ENCODE data around the gene NAGS. TPM values are rescaled to one million over a fixed set of nuclear protein-coding genes. Genes with fewer than 3 reads are reported as not detected.

NAGS gene
- total and polyA plus RNA-seq, 2 experiments from 2014 or later = 4.2 to 7.2 TPM

GRCh38 chr17:44014133-44014436, 9.7 kb downstream of the NAGS start:
- H3K9me2 ChIP-seq (ENCODE audit: insufficient read depth) = no peaks in the 10 kb centered on the region
- peaks cover 6% of the 10 kb centered on the region; the same call in 1 of the 2 replicates for H4K20me1 ChIP-seq (replicated peaks; ENCODE audit: insufficient read depth)
- peak overlapping the region; percentile 100 for H3K27ac Mint-ChIP-seq
- no peaks in the 10 kb centered on the region for H3K27me3 ChIP-seq (ENCODE audit: insufficient read depth)
- TF ChIP-seq CREB1 (CRISPR knock-in tag; IDR thresholded peaks at IDR 0.05; ENCODE audit: low read depth) (0 out of 2 replicates have a peak, but pooled peaks have one; percentile 7), ETS1 (IDR thresholded peaks at IDR 0.05) (no peak)
- peaks cover 16% of the 10 kb centered on the region for H3K36me3 Mint-ChIP-seq (ENCODE audit: low read depth)
- H3K4me1 Mint-ChIP-seq = peaks cover 11% of the 10 kb centered on the region
- H3K9me3 Mint-ChIP-seq = no peaks in the 10 kb centered on the region
- no peaks in the 10 kb centered on the region for H3K36me3 ChIP-seq (ENCODE audit: insufficient read depth)
- peaks cover 17% of the 10 kb centered on the region; the same call in 1 of the 2 replicates for H3F3A ChIP-seq (replicated peaks; ENCODE audit: low read depth)
- ATAC-seq = peak; percentile 84; the same call in 2 of the 3 replicates
- H3K4me3 ChIP-seq = peak overlapping the region; percentile 92
- peak overlapping the region; percentile 92 for H3K4me2 ChIP-seq
- peak overlapping the region; percentile 88 for H2AFZ ChIP-seq
- H3K4me3 Mint-ChIP-seq = peak overlapping the region; percentile 100
- no peak for DNase-seq (ENCODE audit: low spot score)
- H3K79me2 ChIP-seq (replicated peaks; ENCODE audit: insufficient read depth) = 0 out of 2 replicates have a peak, but pooled peaks cover 4% of the 10 kb centered on the region
- H3K27me3 Mint-ChIP-seq (ENCODE audit: insufficient read depth, low read depth, poor library complexity) = peaks cover 16% of the 10 kb centered on the region
- H3K4me1 ChIP-seq (ENCODE audit: insufficient read depth) = peaks cover 5% of the 10 kb centered on the region
- H3K27ac ChIP-seq (ENCODE audit: low read depth) = peak overlapping the region; percentile 99

- H2AFZ ChIP-seq = peak within 1 kb of the TSS; percentile 93
- H3K4me2 ChIP-seq = peak within 1 kb of the TSS; percentile 92
- H3K27me3 ChIP-seq (ENCODE audit: insufficient read depth) = no peaks in the 10 kb centered on the region
- Mint-ChIP-seq H3K36me3 (ENCODE audit: low read depth) (peaks cover 12% of the 10 kb centered on the region), H3K4me1 (peaks cover 7% of the 10 kb centered on the region; the same call in 2 of the 3 replicates), H3K4me3 (peak within 1 kb of the TSS; percentile 100), H3K9me3 (no peaks in the 10 kb centered on the region), H3K27me3 (ENCODE audit: insufficient read depth, low read depth, poor library complexity) (peaks cover 14% of the 10 kb centered on the region), H3K27ac (peak within 1 kb of the TSS; percentile 100)
- H3K4me3 ChIP-seq = peak within 1 kb of the TSS; percentile 92
- 0 out of 2 replicates have a peak, but pooled peaks cover 4% of the 10 kb centered on the region for H3K79me2 ChIP-seq (replicated peaks; ENCODE audit: insufficient read depth)
- no peaks in the 10 kb centered on the region for H3K9me2 ChIP-seq (ENCODE audit: insufficient read depth)
- ATAC-seq (peak; percentile 93), DNase-seq (ENCODE audit: low spot score) (peak; percentile 98)
- H3F3A ChIP-seq (replicated peaks; ENCODE audit: low read depth) = peaks cover 12% of the 10 kb centered on the region; the same call in 1 of the 2 replicates
- H3K27ac ChIP-seq (ENCODE audit: low read depth) = peak within 1 kb of the TSS; percentile 99
- H4K20me1 ChIP-seq (replicated peaks; ENCODE audit: insufficient read depth) = peaks cover 2% of the 10 kb centered on the region; the same call in 1 of the 2 replicates
- H3K36me3 ChIP-seq (ENCODE audit: insufficient read depth) = no peaks in the 10 kb centered on the region
- H3K4me1 ChIP-seq (ENCODE audit: insufficient read depth) = peaks cover 5% of the 10 kb centered on the region
- TF ChIP-seq EZH2 (IDR thresholded peaks at IDR 0.05; ENCODE audit: low read depth, unreplicated experiment) (no peak), EZH2phosphoT487 (IDR thresholded peaks at IDR 0.05; ENCODE audit: unreplicated experiment) (no peak), STAT1 (IDR thresholded peaks at IDR 0.05; ENCODE audit: unreplicated experiment) (no peak), POLR2AphosphoS5 (IDR thresholded peaks at IDR 0.05; ENCODE audit: low read depth) (peak; percentile 90), CREB1 (CRISPR knock-in tag; IDR thresholded peaks at IDR 0.05; ENCODE audit: low read depth) (peak; percentile 96), ZNF114 (CRISPR knock-in tag; IDR thresholded peaks at IDR 0.05) (0 out of 2 replicates have a peak, but pooled peaks have one; percentile 41), JUNB (IDR thresholded peaks at IDR 0.05; ENCODE audit: unreplicated experiment) (no peak), REST (IDR thresholded peaks at IDR 0.05; ENCODE audit: unreplicated experiment) (no peak), ZNF331 (CRISPR knock-in tag; IDR thresholded peaks at IDR 0.05; ENCODE audit: low read depth) (0 out of 2 replicates have a peak, but pooled peaks have one; percentile 21), NANOG (IDR thresholded peaks at IDR 0.05; ENCODE audit: borderline replicate concordance) (no peak), CTCF (conservative IDR thresholded peaks at IDR 0.05; ENCODE audit: low read depth in 2 of 2) (no peak), ETS1 (IDR thresholded peaks at IDR 0.05) (peak; percentile 98)
Observed at GRCh38 chr17:44014437-44015172, 10.2 kb downstream of the NAGS start, which contains the start of gene TMEM101. TMEM101 (minus strand) TSS chr17:44014963; CDS start chr17:44014952, 11 bp downstream.
